Measurements from ENCODE around the gene RASSF8.

DNA sequence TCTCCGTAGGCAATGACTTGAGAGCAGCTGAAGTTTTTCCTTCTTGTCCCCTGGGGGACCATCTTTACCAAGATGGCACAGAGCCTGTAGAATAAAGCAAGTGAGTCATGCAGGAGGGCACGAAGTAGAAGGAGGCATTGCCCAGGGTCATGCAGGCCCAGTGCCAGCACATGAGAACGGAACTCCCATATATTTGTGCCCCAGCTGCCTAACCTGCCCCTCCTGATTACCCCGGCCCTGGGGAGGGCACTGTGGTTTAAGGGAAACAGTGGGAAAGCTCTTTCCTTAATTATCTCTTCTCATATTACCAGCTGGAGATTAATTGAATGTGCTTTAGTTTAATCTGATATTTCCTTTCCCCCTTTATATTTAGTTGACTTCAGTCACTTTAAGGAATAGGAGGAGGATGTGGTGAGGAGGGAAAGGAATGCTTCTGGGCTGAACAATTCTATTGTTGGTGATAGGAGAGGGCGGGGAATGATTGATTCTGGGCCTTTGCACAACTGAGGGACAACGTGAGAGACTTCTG lies 51.9 kb downstream of the RASSF8 start:
- TF ChIP-seq, protein P1, sequence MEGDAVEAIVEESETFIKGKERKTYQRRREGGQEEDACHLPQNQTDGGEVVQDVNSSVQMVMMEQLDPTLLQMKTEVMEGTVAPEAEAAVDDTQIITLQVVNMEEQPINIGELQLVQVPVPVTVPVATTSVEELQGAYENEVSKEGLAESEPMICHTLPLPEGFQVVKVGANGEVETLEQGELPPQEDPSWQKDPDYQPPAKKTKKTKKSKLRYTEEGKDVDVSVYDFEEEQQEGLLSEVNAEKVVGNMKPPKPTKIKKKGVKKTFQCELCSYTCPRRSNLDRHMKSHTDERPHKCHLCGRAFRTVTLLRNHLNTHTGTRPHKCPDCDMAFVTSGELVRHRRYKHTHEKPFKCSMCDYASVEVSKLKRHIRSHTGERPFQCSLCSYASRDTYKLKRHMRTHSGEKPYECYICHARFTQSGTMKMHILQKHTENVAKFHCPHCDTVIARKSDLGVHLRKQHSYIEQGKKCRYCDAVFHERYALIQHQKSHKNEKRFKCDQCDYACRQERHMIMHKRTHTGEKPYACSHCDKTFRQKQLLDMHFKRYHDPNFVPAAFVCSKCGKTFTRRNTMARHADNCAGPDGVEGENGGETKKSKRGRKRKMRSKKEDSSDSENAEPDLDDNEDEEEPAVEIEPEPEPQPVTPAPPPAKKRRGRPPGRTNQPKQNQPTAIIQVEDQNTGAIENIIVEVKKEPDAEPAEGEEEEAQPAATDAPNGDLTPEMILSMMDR (IDR thresholded peaks at IDR 0.05; ENCODE audit: control extremely low read depth in 1 of 3, insufficient read depth in 1 of 3, low read depth in 1 of 3, low read length in 3 of 3), result no peak
- no peak for TF ChIP-seq POLR2AphosphoS5 (IDR thresholded peaks at IDR 0.05; ENCODE audit: low read depth, low read length)
- no peak for TF ChIP-seq CREB1 (IDR thresholded peaks at IDR 0.05)
- TF ChIP-seq POLR2A (IDR thresholded peaks at IDR 0.05; ENCODE audit: control extremely low read depth in 1 of 2, low read depth in 2 of 2, low read length in 2 of 2), result no peak
- no peak for TF ChIP-seq KDM5A (IDR thresholded peaks at IDR 0.05; ENCODE audit: low read length)
- no peak for TF ChIP-seq BCL11A (IDR thresholded peaks at IDR 0.05; ENCODE audit: low read depth in 2 of 2, low read length in 2 of 2)
- TF ChIP-seq ZNF274 (IDR thresholded peaks at IDR 0.05; ENCODE audit: borderline replicate concordance, extremely low read depth, low read length), result no peak
